ENCODE data around the gene CFB.

The CFB gene

GRCh38 chr6:31948753-31949413 is 3.0 kb downstream of the CFB start:
- no peak for DNase-seq

- no peak for DNase-seq
These were observed 4.1 kb downstream of the CFB start for GRCh38 chr6:31949926-31950548.

GRCh38 chr6:31952140-31952805 is 6.4 kb downstream of the CFB start:
- DNase-seq: peak; percentile 33

- DNase-seq: no peak
These were observed 7.0 kb downstream of the CFB start for GRCh38 chr6:31952890-31953289.

GRCh38 chr6:31954511-31954910 is 8.6 kb downstream of the CFB start:
- DNase-seq: no peak

GRCh38 chr6:31956796-31957195 is 10.9 kb downstream of the CFB start:
- DNase-seq: no peak

- DNase-seq: no peak
These were observed 12.5 kb downstream of the CFB start for GRCh38 chr6:31958412-31958740.

- peak; percentile 91 for DNase-seq
These were observed 13.1 kb downstream of the CFB start, which contains the start of the genes NELFE and SKIC2 for GRCh38 chr6:31958741-31959739. TSS of gene NELFE (minus strand) at chr6:31958971. CDS start at chr6:31958446, 525 bp downstream. TSS of gene SKIC2 (plus strand) at chr6:31959175. CDS start at chr6:31959193, 18 bp downstream.

- no peak for DNase-seq
These were observed 15.7 kb downstream of the CFB start for GRCh38 chr6:31961616-31962015.

- no peak for DNase-seq
These were observed 18.0 kb downstream of the CFB start for GRCh38 chr6:31963921-31964320.

- DNase-seq: no peak
These were observed 19.8 kb downstream of the CFB start for GRCh38 chr6:31965700-31966099.

- DNase-seq: no peak
These were observed 20.6 kb downstream of the CFB start for GRCh38 chr6:31966506-31966905.

- DNase-seq: no peak
These were observed 21.4 kb downstream of the CFB start for GRCh38 chr6:31966997-31967925.

- no peak for DNase-seq
These were observed 22.0 kb downstream of the CFB start for GRCh38 chr6:31967926-31968320.

GRCh38 chr6:31968326-31968725 is 22.4 kb downstream of the CFB start:
- no peak for DNase-seq

- no peak for DNase-seq
These were observed 23.2 kb downstream of the CFB start for GRCh38 chr6:31968791-31969711.

GRCh38 chr6:31969712-31970603 is 24.1 kb downstream of the CFB start:
- no peak for DNase-seq

GRCh38 chr6:31970604-31971271 is 24.8 kb downstream of the CFB start:
- no peak for DNase-seq

Measured in right kidney (tissue), 1 donor.